ENCODE results near the gene FBXL7.

The FBXL7 gene

DNA sequence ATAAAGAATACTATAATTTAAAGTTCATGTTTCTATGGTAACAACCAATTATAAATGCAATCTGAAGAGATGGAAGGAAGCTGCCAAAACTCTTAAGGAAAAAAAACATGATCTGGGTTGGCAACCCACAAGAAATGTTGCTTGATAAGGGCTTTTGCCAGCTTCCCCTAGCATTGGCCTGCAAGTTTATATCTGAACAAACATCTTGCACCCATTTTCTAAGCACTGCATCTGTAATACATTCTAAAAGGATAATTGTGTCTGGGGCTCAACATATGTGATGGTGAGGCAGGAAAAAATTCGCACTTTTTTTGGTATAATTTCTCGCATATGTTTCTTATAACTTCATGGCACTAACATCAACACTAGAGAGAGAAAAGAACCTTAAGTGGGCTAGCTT lies 276.4 kb downstream of the FBXL7 start:
- H3K27ac ChIP-seq (ENCODE audit: low read depth, low read length) = no peak overlapping the region
- no peaks in the 10 kb centered on the region for H3K27me3 ChIP-seq (ENCODE audit: control insufficient read depth in 5 of 5, insufficient read depth in 4 of 5, low read length in 5 of 5)
- no peak overlapping the region for H3K4me3 ChIP-seq (ENCODE audit: low read depth in 1 of 5, low read length in 5 of 5)
- H3K9me3 ChIP-seq (ENCODE audit: control insufficient read depth in 5 of 5, low read length in 5 of 5) = no peaks in the 10 kb centered on the region
- no peaks in the 10 kb centered on the region for H3K36me3 ChIP-seq (ENCODE audit: control insufficient read depth in 5 of 5, insufficient read depth in 5 of 5, low read length in 5 of 5)
- no peak overlapping the region for H3K9ac ChIP-seq (ENCODE audit: low read length in 5 of 5)
- peaks cover 0 to 5% (median 0%) of the 10 kb centered on the region in 5 donors for H3K4me1 ChIP-seq (ENCODE audit: control insufficient read depth in 5 of 5, insufficient read depth in 5 of 5, low read length in 5 of 5)

DNA sequence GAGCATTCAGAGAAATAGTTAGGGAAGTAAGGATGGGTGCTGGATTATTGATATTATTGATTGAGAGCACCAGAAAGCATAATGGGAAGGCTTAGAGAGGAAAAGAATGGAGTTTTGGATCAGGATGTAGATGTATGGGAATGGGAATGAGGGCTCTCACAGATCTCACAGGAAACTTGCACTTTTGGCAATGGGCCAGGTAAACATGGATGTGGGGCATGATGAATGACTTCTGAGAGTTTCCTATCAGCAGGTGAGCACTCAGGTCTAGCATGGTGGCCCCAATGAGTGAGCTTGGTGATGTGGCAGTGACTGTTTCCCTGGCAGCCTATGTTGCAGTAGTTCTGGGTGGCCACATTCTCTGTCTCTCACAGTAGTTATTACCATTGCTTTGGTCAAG lies 283.8 kb downstream of the FBXL7 start:
- no peak overlapping the region for H3K9ac ChIP-seq (ENCODE audit: low read length in 5 of 5)
- H3K36me3 ChIP-seq (ENCODE audit: control insufficient read depth in 5 of 5, insufficient read depth in 5 of 5, low read length in 5 of 5) = no peaks in the 10 kb centered on the region
- H3K27me3 ChIP-seq (ENCODE audit: control insufficient read depth in 5 of 5, insufficient read depth in 4 of 5, low read length in 5 of 5) = no peaks in the 10 kb centered on the region
- peaks cover 0 to 16% (median 5%) of the 10 kb centered on the region in 5 donors for H3K4me1 ChIP-seq (ENCODE audit: control insufficient read depth in 5 of 5, insufficient read depth in 5 of 5, low read length in 5 of 5)
- no peak overlapping the region for H3K4me3 ChIP-seq (ENCODE audit: low read depth in 1 of 5, low read length in 5 of 5)
- H3K27ac ChIP-seq (ENCODE audit: low read depth, low read length) = no peak overlapping the region
- H3K9me3 ChIP-seq (ENCODE audit: control insufficient read depth in 5 of 5, low read length in 5 of 5) = no peaks in the 10 kb centered on the region

DNA sequence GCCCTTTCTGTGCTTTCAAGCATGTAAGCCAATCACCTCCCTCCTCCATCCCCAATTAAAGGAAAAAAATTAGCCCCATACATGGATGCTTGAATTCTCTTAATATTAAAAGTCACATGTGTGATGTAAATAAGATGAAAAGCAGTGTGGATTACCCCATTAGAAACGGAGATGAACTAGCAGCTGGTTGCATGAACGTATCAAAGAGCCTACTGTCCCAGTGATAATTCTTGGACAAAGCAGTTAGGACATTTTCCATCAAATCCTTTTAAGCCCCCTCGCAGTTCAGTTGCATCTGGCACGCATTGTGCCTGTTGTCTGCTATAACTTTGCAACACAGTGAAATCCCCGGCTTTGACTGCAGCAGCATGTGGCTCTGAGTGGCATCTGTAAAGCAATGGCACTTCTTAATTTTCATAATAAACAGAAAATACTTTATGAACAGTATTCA lies 285.6 kb downstream of the FBXL7 start:
- Histone ChIP-seq H3K9me3 (ENCODE audit: control insufficient read depth in 5 of 5, low read length in 5 of 5) (no peaks in the 10 kb centered on the region), H3K36me3 (ENCODE audit: control insufficient read depth in 5 of 5, insufficient read depth in 5 of 5, low read length in 5 of 5) (no peaks in the 10 kb centered on the region), H3K4me3 (ENCODE audit: low read depth in 1 of 5, low read length in 5 of 5) (no peak overlapping the region), H3K4me1 (ENCODE audit: control insufficient read depth in 5 of 5, insufficient read depth in 5 of 5, low read length in 5 of 5) (peaks cover 0 to 20% (median under 1%) of the 10 kb centered on the region in 5 donors), H3K27me3 (ENCODE audit: control insufficient read depth in 5 of 5, insufficient read depth in 4 of 5, low read length in 5 of 5) (no peaks in the 10 kb centered on the region), H3K27ac (ENCODE audit: low read depth, low read length) (no peak overlapping the region), H3K9ac (ENCODE audit: low read length in 5 of 5) (no peak overlapping the region)

DNA sequence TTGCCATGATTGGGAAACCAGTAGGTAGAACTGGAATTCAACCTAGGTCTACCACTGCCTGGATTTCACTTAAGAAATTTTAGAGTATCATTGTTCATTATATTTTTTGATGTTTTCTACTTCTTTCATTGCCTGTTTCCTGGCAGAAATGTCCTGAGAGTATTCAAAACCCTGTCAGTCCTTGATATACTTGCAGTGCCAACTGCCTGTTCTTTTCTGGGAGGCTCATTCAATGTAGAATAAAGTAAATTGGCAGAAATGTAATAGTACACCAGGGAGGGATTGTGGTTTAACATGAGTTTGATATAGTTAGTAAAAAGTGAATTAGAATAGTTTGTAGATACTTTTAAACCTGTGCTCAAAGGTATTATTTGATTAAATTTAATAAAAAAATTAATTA lies 286.3 kb downstream of the FBXL7 start:
- no peaks in the 10 kb centered on the region for H3K9me3 ChIP-seq (ENCODE audit: control insufficient read depth in 5 of 5, low read length in 5 of 5)
- no peak overlapping the region for H3K4me3 ChIP-seq (ENCODE audit: low read depth in 1 of 5, low read length in 5 of 5)
- H3K36me3 ChIP-seq (ENCODE audit: control insufficient read depth in 5 of 5, insufficient read depth in 5 of 5, low read length in 5 of 5) = no peaks in the 10 kb centered on the region
- H3K27ac ChIP-seq (ENCODE audit: low read depth, low read length) = no peak overlapping the region
- H3K9ac ChIP-seq (ENCODE audit: low read length in 5 of 5) = no peak overlapping the region
- H3K4me1 ChIP-seq (ENCODE audit: control insufficient read depth in 5 of 5, insufficient read depth in 5 of 5, low read length in 5 of 5) = peaks cover 0 to 25% (median 0%) of the 10 kb centered on the region in 5 donors
- H3K27me3 ChIP-seq (ENCODE audit: control insufficient read depth in 5 of 5, insufficient read depth in 4 of 5, low read length in 5 of 5) = no peaks in the 10 kb centered on the region

DNA sequence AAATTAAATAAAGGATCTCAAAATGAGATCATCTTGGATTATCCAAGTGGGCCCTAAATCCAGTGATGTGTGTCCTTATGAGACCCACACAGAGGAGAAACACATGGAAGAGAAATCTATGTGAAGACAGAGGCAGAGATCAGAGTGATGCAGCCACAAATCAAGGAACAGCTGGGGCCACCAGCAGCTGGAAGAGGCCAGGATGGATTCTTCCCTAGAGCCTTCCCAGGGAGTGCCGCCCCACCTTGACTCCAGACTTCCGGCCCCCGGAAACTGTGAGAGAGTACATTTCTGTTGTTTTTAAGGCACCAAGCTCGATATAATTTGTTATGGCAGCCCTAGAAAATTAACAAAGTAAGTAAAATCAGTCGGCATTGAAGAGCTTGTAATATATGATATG lies 286.9 kb downstream of the FBXL7 start:
- Histone ChIP-seq H3K27me3 (ENCODE audit: control insufficient read depth in 5 of 5, insufficient read depth in 4 of 5, low read length in 5 of 5) (no peaks in the 10 kb centered on the region), H3K36me3 (ENCODE audit: control insufficient read depth in 5 of 5, insufficient read depth in 5 of 5, low read length in 5 of 5) (no peaks in the 10 kb centered on the region), H3K9ac (ENCODE audit: low read length in 5 of 5) (no peak overlapping the region), H3K9me3 (ENCODE audit: control insufficient read depth in 5 of 5, low read length in 5 of 5) (no peaks in the 10 kb centered on the region), H3K27ac (ENCODE audit: low read depth, low read length) (no peak overlapping the region), H3K4me1 (ENCODE audit: control insufficient read depth in 5 of 5, insufficient read depth in 5 of 5, low read length in 5 of 5) (peaks cover 0 to 25% (median 0%) of the 10 kb centered on the region in 5 donors), H3K4me3 (ENCODE audit: low read depth in 1 of 5, low read length in 5 of 5) (no peak overlapping the region)

DNA sequence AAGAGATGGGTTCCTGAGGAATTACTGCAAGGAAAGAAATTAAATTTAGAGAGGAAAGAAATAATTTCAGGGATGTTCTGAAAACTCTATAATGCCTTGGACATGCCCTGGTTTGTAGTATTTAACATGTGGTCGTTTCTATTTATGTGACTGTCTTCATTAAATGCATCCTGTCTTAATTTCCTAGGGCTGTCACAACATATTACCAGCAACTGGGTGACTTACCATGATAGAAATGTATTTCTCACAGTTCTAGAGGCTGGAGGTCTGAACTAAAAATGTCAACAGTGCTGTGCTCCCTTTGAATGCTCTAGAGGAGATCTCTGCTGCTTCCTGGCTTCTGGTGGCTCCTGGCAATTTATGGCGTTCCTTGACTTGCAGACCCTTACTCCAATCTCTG lies 287.7 kb downstream of the FBXL7 start:
- Histone ChIP-seq H3K4me1 (ENCODE audit: control insufficient read depth in 5 of 5, insufficient read depth in 5 of 5, low read length in 5 of 5) (peaks cover 0 to 27% (median 0%) of the 10 kb centered on the region in 5 donors), H3K4me3 (ENCODE audit: low read depth in 1 of 5, low read length in 5 of 5) (no peak overlapping the region), H3K36me3 (ENCODE audit: control insufficient read depth in 5 of 5, insufficient read depth in 5 of 5, low read length in 5 of 5) (no peaks in the 10 kb centered on the region), H3K9ac (ENCODE audit: low read length in 5 of 5) (no peak overlapping the region), H3K9me3 (ENCODE audit: control insufficient read depth in 5 of 5, low read length in 5 of 5) (no peaks in the 10 kb centered on the region), H3K27ac (ENCODE audit: low read depth, low read length) (no peak overlapping the region), H3K27me3 (ENCODE audit: control insufficient read depth in 5 of 5, insufficient read depth in 4 of 5, low read length in 5 of 5) (no peaks in the 10 kb centered on the region)

DNA sequence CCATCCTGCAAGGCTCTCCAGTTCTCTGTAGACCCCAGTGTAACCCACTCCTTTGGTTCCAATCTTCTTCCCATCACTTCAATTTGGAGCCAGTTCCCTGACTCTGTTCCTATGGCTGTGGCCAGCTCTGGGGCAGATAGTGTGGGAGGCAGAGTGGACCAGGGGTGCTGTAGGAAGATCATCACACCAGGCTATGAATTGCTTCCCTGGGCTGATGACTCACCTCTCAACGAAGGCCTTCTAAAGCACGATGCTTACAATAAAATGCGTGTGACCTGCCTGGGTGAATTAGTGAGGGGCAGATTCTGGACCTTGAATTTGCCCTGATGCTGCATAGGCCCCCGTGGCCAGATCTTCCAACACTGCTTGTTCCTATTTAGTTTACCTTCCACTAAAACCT lies 289.7 kb downstream of the FBXL7 start:
- Histone ChIP-seq H3K27ac (ENCODE audit: low read depth, low read length) (no peak overlapping the region), H3K36me3 (ENCODE audit: control insufficient read depth in 5 of 5, insufficient read depth in 5 of 5, low read length in 5 of 5) (no peaks in the 10 kb centered on the region), H3K27me3 (ENCODE audit: control insufficient read depth in 5 of 5, insufficient read depth in 4 of 5, low read length in 5 of 5) (no peaks in the 10 kb centered on the region), H3K4me1 (ENCODE audit: control insufficient read depth in 5 of 5, insufficient read depth in 5 of 5, low read length in 5 of 5) (peaks cover 0 to 37% (median 3%) of the 10 kb centered on the region in 5 donors), H3K9ac (ENCODE audit: low read length in 5 of 5) (no peak overlapping the region), H3K9me3 (ENCODE audit: control insufficient read depth in 5 of 5, low read length in 5 of 5) (no peaks in the 10 kb centered on the region), H3K4me3 (ENCODE audit: low read depth in 1 of 5, low read length in 5 of 5) (no peak overlapping the region)

DNA sequence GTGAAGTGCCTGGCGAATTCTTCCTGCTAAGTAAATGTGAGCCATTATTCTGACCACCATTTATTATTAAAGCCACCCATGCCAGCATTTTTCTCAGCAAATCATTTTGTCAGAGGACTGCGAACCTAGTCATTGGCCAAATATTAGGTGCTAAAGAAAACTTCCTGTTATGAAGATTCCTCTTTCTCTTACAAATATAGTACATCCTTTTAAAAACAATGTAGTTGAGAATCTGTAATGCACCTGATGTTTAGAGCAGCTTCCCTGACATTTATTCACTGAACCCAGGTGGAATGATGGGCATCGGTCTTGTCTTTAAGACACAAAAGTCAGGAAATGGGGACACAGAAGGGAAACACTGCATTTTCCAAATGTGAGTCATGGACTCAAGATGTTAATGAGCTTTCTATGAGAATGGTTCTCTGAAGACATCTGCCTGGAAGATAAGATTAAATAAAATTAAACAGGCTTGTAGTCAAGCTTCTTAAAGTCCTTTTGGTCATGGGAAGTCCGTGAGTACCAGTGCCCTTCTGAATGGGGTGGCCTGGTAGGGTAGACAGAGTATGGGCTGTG lies 290.6 kb downstream of the FBXL7 start:
- Histone ChIP-seq H3K27ac (ENCODE audit: low read depth, low read length) (no peak overlapping the region), H3K4me3 (ENCODE audit: low read depth in 1 of 5, low read length in 5 of 5) (no peak overlapping the region), H3K36me3 (ENCODE audit: control insufficient read depth in 5 of 5, insufficient read depth in 5 of 5, low read length in 5 of 5) (no peaks in the 10 kb centered on the region), H3K9me3 (ENCODE audit: control insufficient read depth in 5 of 5, low read length in 5 of 5) (no peaks in the 10 kb centered on the region), H3K27me3 (ENCODE audit: control insufficient read depth in 5 of 5, insufficient read depth in 4 of 5, low read length in 5 of 5) (no peaks in the 10 kb centered on the region), H3K4me1 (ENCODE audit: control insufficient read depth in 5 of 5, insufficient read depth in 5 of 5, low read length in 5 of 5) (peaks cover 0 to 45% (median 3%) of the 10 kb centered on the region in 5 donors), H3K9ac (ENCODE audit: low read length in 5 of 5) (no peak overlapping the region)

DNA sequence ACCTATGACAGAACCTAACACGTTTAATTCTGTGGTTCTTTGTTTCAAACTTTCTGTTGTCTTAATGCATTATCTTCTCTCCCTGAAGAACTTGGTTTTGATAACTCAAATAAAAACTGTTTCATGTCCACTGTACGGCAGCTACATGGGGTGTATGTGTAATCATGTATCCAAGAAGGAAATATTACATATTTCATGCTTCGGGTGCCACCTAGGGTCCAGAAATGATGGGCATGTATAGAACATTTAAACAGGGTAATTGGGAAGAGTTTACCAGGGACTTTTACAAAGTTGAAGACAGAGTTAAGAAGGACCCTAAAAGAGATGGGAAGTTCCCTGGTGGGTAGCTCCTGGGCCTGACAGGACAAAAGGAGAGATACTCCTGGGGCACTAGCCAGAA lies 291.3 kb downstream of the FBXL7 start:
- Histone ChIP-seq H3K36me3 (ENCODE audit: control insufficient read depth in 5 of 5, insufficient read depth in 5 of 5, low read length in 5 of 5) (no peaks in the 10 kb centered on the region), H3K4me1 (ENCODE audit: control insufficient read depth in 5 of 5, insufficient read depth in 5 of 5, low read length in 5 of 5) (peaks cover 0 to 51% (median 3%) of the 10 kb centered on the region in 5 donors), H3K27ac (ENCODE audit: low read depth, low read length) (no peak overlapping the region), H3K9me3 (ENCODE audit: control insufficient read depth in 5 of 5, low read length in 5 of 5) (no peaks in the 10 kb centered on the region), H3K4me3 (ENCODE audit: low read depth in 1 of 5, low read length in 5 of 5) (no peak overlapping the region), H3K9ac (ENCODE audit: low read length in 5 of 5) (no peak overlapping the region), H3K27me3 (ENCODE audit: control insufficient read depth in 5 of 5, insufficient read depth in 4 of 5, low read length in 5 of 5) (no peaks in the 10 kb centered on the region)

DNA sequence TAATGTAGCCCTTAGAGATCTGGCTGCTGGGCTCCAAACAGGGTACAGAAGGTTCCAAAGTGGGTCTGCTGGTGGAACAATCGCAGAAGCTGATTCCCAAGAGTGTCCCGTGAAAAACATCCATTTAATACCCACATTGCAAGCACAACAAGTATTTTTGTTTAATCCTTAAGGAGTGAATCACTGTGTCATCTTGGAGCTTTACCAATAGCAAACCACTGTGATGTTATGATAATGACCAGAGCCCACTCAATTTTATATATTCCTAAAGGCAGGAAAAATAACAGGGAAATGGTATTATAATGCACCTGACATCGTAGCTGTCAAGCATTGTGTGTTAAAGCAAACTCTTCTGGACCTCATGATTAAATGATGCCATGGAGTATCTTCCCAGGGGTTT lies 291.9 kb downstream of the FBXL7 start:
- Histone ChIP-seq H3K9ac (ENCODE audit: low read length in 5 of 5) (no peak overlapping the region), H3K4me3 (ENCODE audit: low read depth in 1 of 5, low read length in 5 of 5) (no peak overlapping the region), H3K4me1 (ENCODE audit: control insufficient read depth in 5 of 5, insufficient read depth in 5 of 5, low read length in 5 of 5) (peaks cover 0 to 49% (median 3%) of the 10 kb centered on the region in 5 donors), H3K36me3 (ENCODE audit: control insufficient read depth in 5 of 5, insufficient read depth in 5 of 5, low read length in 5 of 5) (no peaks in the 10 kb centered on the region), H3K27me3 (ENCODE audit: control insufficient read depth in 5 of 5, insufficient read depth in 4 of 5, low read length in 5 of 5) (no peaks in the 10 kb centered on the region), H3K9me3 (ENCODE audit: control insufficient read depth in 5 of 5, low read length in 5 of 5) (no peaks in the 10 kb centered on the region), H3K27ac (ENCODE audit: low read depth, low read length) (no peak overlapping the region)
